ENCODE results near the gene EPB41L5. TPM values are rescaled to one million over a fixed set of nuclear protein-coding genes. Genes with fewer than 3 reads are reported as not detected.

Gene EPB41L5
- polyA plus RNA-seq, 1 donor (not counting 4 experiments of a cell fraction or from before 2014, with no cell fraction given), result 17.8 TPM

DNA sequence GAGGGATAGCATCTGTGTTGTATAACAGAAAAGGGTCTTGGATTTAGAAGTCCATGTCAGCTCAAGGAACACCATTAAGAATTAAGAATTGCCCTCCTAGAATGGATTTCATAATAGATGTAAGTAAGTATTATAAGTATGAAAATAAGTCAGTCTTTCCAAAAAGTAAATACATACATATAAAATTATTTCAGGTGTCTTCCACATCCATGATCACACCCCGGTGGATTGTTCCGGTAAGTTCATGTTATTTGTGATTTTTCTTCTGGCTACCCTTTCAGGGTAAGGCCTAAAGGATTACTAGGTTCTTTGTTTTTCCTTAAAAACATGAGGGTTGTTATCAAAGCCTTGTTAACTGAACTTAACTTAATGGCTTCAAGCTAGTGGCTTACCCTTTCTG lies 154.4 kb downstream of the EPB41L5 start:
- Histone ChIP-seq H3K36me3 (ENCODE audit: control insufficient read depth in 2 of 2, extremely low read depth in 1 of 2, insufficient read depth in 2 of 2, low read length in 2 of 2) (peaks cover 0 to 3% of the 10 kb centered on the region in 2 experiments), H3K27me3 (ENCODE audit: control insufficient read depth, extremely low read depth, insufficient read depth, low read length) (no peaks in the 10 kb centered on the region), H3K9me1 (ENCODE audit: control insufficient read depth, extremely low read depth, insufficient read depth, low read length) (no peaks in the 10 kb centered on the region), H3K79me2 (ENCODE audit: control insufficient read depth, insufficient read depth, low read length) (no peaks in the 10 kb centered on the region), H3K9me3 (ENCODE audit: control insufficient read depth, low read depth, low read length) (no peaks in the 10 kb centered on the region), H4K20me1 (ENCODE audit: control insufficient read depth, extremely low read depth, insufficient read depth, low read length) (no peaks in the 10 kb centered on the region), H3K4me3 (ENCODE audit: control insufficient read depth in 2 of 3, extremely low read depth in 1 of 3, insufficient read depth in 2 of 3, low read depth in 1 of 3, low read length in 3 of 3) (no peak overlapping the region), H3K4me1 (ENCODE audit: control insufficient read depth, extremely low read depth, insufficient read depth, low read length) (no peaks in the 10 kb centered on the region), H3K4me2 (ENCODE audit: control insufficient read depth, extremely low read depth, insufficient read depth, low read depth, low read length) (no peak overlapping the region), H3K9ac (ENCODE audit: control insufficient read depth, extremely low read depth, insufficient read depth, low read length) (no peak overlapping the region), H3K27ac (ENCODE audit: control insufficient read depth, insufficient read depth, low read length) (no peak overlapping the region), H2AFZ (ENCODE audit: control insufficient read depth, low read length) (no peak overlapping the region)
- dilution Hi-C loops (cut with MboI; ENCODE audit: extremely low pct_ligation_motif_present, low sequenced_read_pairs), result no loop called here
- DNase-seq (ENCODE audit: low read depth, low spot score) (no peak), FAIRE-seq (no peak)
- TF ChIP-seq, protein P1, sequence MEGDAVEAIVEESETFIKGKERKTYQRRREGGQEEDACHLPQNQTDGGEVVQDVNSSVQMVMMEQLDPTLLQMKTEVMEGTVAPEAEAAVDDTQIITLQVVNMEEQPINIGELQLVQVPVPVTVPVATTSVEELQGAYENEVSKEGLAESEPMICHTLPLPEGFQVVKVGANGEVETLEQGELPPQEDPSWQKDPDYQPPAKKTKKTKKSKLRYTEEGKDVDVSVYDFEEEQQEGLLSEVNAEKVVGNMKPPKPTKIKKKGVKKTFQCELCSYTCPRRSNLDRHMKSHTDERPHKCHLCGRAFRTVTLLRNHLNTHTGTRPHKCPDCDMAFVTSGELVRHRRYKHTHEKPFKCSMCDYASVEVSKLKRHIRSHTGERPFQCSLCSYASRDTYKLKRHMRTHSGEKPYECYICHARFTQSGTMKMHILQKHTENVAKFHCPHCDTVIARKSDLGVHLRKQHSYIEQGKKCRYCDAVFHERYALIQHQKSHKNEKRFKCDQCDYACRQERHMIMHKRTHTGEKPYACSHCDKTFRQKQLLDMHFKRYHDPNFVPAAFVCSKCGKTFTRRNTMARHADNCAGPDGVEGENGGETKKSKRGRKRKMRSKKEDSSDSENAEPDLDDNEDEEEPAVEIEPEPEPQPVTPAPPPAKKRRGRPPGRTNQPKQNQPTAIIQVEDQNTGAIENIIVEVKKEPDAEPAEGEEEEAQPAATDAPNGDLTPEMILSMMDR (optimal IDR thresholded peaks at IDR 0.05 in 1 of 3, IDR thresholded peaks at IDR 0.05 in 1 of 3, conservative IDR thresholded peaks at IDR 0.05 in 1 of 3; ENCODE audit: extremely low read depth in 1 of 3, insufficient read depth in 2 of 3, low read length in 3 of 3), result no peak
- no peak for TF ChIP-seq EZH2 (IDR thresholded peaks at IDR 0.05; ENCODE audit: low read length)

DNA sequence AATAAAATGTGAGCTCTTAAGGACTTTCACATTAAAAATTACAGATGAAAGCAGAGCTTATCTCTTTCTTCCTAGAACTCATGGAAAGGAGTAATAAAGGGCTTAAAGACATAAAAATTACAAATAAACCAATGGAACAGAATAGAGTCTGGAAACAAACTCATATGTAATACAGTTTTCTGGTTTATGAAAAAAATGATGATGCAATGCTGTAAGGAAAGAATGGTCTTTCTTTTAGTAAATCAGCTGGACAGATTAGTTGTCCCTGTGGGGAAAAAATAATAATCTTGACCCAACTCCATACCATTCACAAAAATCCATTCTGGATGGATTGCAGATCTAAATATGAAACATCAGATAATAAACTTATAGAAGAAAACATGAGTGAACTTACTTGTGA lies 156.1 kb downstream of the EPB41L5 start:
- Histone ChIP-seq H3K27me3 (ENCODE audit: control insufficient read depth, extremely low read depth, insufficient read depth, low read length) (no peaks in the 10 kb centered on the region), H3K4me3 (ENCODE audit: control insufficient read depth in 2 of 3, extremely low read depth in 1 of 3, insufficient read depth in 2 of 3, low read depth in 1 of 3, low read length in 3 of 3) (no peak overlapping the region), H3K9me1 (ENCODE audit: control insufficient read depth, extremely low read depth, insufficient read depth, low read length) (no peaks in the 10 kb centered on the region), H3K27ac (ENCODE audit: control insufficient read depth, insufficient read depth, low read length) (no peak overlapping the region), H3K36me3 (ENCODE audit: control insufficient read depth in 2 of 2, extremely low read depth in 1 of 2, insufficient read depth in 2 of 2, low read length in 2 of 2) (peaks cover 0 to 3% of the 10 kb centered on the region in 2 experiments), H3K79me2 (ENCODE audit: control insufficient read depth, insufficient read depth, low read length) (no peaks in the 10 kb centered on the region), H3K4me1 (ENCODE audit: control insufficient read depth, extremely low read depth, insufficient read depth, low read length) (no peaks in the 10 kb centered on the region), H2AFZ (ENCODE audit: control insufficient read depth, low read length) (no peak overlapping the region), H3K9me3 (ENCODE audit: control insufficient read depth, low read depth, low read length) (no peaks in the 10 kb centered on the region), H3K9ac (ENCODE audit: control insufficient read depth, extremely low read depth, insufficient read depth, low read length) (no peak overlapping the region), H3K4me2 (ENCODE audit: control insufficient read depth, extremely low read depth, insufficient read depth, low read depth, low read length) (no peak overlapping the region), H4K20me1 (ENCODE audit: control insufficient read depth, extremely low read depth, insufficient read depth, low read length) (no peaks in the 10 kb centered on the region)
- DNase-seq (ENCODE audit: low read depth, low spot score) (no peak), FAIRE-seq (no peak)
- dilution Hi-C loops (cut with MboI; ENCODE audit: extremely low pct_ligation_motif_present, low sequenced_read_pairs), result no loop called here
- no peak for TF ChIP-seq EZH2 (IDR thresholded peaks at IDR 0.05; ENCODE audit: low read length)
- TF ChIP-seq, protein P1 (optimal IDR thresholded peaks at IDR 0.05 in 1 of 3, IDR thresholded peaks at IDR 0.05 in 1 of 3, conservative IDR thresholded peaks at IDR 0.05 in 1 of 3; ENCODE audit: extremely low read depth in 1 of 3, insufficient read depth in 2 of 3, low read length in 3 of 3), result no peak

Measured in keratinocyte (primary cell).